Breast epithelium (tissue), 4 donors: ENCODE data around the gene KIF6. TPM values are rescaled to one million over a fixed set of nuclear protein-coding genes. Genes with fewer than 3 reads are reported as not detected.

ENCODE experiments used
- DNase-seq, 2 donors: peaks; one replicate each; pipeline ENCODE4 v3.0.0-alpha.2; 2019; ENCODE audit warnings: low spot score in 2 of 2
- H3K27ac ChIP-seq, 2 donors: fragments of 200-600 bp; sonication (generic) in 1 of 2; one replicate each; pipeline ENCODE4 v1.5.1; 2016 to 2019; ENCODE audit warnings: mild to moderate bottlenecking in 1 of 2
- H3K27me3 ChIP-seq, 2 donors: fragments of 200-600 bp; sonication (generic) in 1 of 2; one replicate each; pipeline versions ENCODE4 v1.5.1 to v1.6.0; 2017 to 2019; ENCODE audit warnings: control low read depth in 1 of 2, mild to moderate bottlenecking in 1 of 2
- H3K36me3 ChIP-seq: fragments of 200-600 bp; one replicate; pipeline ENCODE4 v1.5.1; 2019
- H3K4me1 ChIP-seq, 2 donors: fragments of 200-600 bp; sonication (generic); one replicate each; pipeline ENCODE4 v1.5.1; 2016 to 2019; ENCODE audit warnings: control low read depth in 1 of 2
- H3K4me3 ChIP-seq, 3 donors: fragments of 200-600 bp; sonication (generic); 1 replicate in 2 of 3; 2 replicates in 1 of 3; pipeline ENCODE4 v1.5.1; 2016 to 2019; ENCODE audit warnings: mild to moderate bottlenecking in 3 of 3, moderate library complexity in 2 of 3
- H3K9me3 ChIP-seq, 2 donors: fragments of 200-600 bp; sonication (generic) in 1 of 2; one replicate each; pipeline ENCODE4 v1.5.1; 2016 to 2019; ENCODE audit warnings: control low read depth in 1 of 2
- POLR2A ChIP-seq: fragments of 450-650 bp; IDR thresholded peaks from one replicate; pipeline ENCODE4 v1.6.1; 2016; ENCODE audit warnings: antibody characterized with exemption, mild to moderate bottlenecking, moderate library complexity
- POLR2AphosphoS5 ChIP-seq, 3 donors: sonication (generic); formaldehyde crosslinking; IDR thresholded peaks; one replicate each; pipeline ENCODE4 v1.6.1; 2017; ENCODE audit warnings: antibody characterized with exemption in 3 of 3
- intact Hi-C: fragments of 100-400 bp; cut with DNase I; formaldehyde crosslinking; loops from one replicate; pipeline ENCODE4 v1.15.1; 2023; ENCODE audit warnings: low total_unique reads
- total RNA-seq, 3 donors: library from RNA; depleted of rRNA; stranded (reverse); fragments of >200 nt; gene quantifications; one replicate each; pipeline ENCODE4 v1.1.0, GENCODE V29; 2016
- TF ChIP-seq, protein P1 (sequence below), 3 donors: fragments of 450-650 bp; IDR thresholded peaks; one replicate each; pipeline ENCODE4 v1.5.1; 2016 to 2017; ENCODE audit warnings: antibody characterized with exemption in 3 of 3, mild to moderate bottlenecking in 3 of 3, moderate library complexity in 3 of 3

Gene KIF6
- total RNA-seq, 3 donors from 2014 or later, result under 0.01 to 0.80 (median 0.15) TPM

DNA sequence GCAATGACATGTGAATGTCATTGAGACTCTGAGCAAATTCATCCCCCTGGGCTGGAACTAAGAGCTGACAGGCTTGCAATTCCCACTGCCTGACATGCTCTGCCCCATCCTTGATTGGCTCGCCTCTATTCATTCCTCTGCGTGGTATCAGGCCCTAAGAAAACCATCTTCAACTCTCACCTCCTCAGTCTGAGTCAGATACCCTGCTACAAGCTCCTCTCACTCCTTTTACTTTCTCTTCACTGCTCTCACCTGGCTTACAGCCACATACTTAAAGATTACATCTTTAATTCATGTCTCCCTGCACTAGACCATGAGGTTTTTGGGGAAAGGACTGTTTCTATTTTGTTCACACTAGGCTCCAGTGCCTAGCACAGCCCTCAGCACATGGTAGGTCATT, 131.6 kb downstream of the KIF6 start:
- H3K36me3 ChIP-seq, result no peaks in the 10 kb centered on the region
- H3K9me3 ChIP-seq, result no peaks in the 10 kb centered on the region
- no peak overlapping the region for H3K4me3 ChIP-seq
- H3K27ac ChIP-seq, result no peak overlapping the region
- DNase-seq, result no peak
- no peaks in the 10 kb centered on the region for H3K4me1 ChIP-seq
- no peaks in the 10 kb centered on the region for H3K27me3 ChIP-seq
- intact Hi-C loops, result no loop called here
- TF ChIP-seq POLR2AphosphoS5 (IDR thresholded peaks at IDR 0.05), result no peak
- TF ChIP-seq, protein P1, sequence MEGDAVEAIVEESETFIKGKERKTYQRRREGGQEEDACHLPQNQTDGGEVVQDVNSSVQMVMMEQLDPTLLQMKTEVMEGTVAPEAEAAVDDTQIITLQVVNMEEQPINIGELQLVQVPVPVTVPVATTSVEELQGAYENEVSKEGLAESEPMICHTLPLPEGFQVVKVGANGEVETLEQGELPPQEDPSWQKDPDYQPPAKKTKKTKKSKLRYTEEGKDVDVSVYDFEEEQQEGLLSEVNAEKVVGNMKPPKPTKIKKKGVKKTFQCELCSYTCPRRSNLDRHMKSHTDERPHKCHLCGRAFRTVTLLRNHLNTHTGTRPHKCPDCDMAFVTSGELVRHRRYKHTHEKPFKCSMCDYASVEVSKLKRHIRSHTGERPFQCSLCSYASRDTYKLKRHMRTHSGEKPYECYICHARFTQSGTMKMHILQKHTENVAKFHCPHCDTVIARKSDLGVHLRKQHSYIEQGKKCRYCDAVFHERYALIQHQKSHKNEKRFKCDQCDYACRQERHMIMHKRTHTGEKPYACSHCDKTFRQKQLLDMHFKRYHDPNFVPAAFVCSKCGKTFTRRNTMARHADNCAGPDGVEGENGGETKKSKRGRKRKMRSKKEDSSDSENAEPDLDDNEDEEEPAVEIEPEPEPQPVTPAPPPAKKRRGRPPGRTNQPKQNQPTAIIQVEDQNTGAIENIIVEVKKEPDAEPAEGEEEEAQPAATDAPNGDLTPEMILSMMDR (IDR thresholded peaks at IDR 0.05), result no peak
- TF ChIP-seq POLR2A, result no peak

DNA sequence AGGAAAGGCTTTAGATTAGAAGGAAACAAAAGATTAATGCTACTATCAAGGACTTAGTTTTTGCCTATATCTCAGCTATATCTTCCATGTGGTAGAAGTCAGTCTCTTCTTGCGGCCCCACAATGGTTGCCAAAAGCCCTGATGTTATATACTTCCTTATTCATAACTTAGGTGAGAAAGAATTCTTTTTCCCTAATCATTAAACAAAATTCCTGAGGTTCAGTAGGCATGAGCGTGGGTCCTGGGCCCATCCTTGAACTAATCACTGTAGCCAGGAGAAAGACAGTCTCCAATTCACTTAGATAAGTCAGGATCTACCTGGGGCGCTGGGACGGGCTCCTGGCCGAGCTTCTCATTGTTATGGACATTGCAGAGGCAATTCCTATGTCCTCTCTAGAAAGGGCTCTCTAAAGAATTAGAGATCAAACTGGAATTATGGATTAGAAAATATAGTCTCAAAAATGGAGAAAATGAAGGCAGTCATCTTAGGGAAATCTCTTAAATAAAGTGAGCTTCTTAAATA, 134.3 kb downstream of the KIF6 start:
- TF ChIP-seq, protein P1 (IDR thresholded peaks at IDR 0.05), result no peak
- no peak for TF ChIP-seq POLR2AphosphoS5 (IDR thresholded peaks at IDR 0.05)
- TF ChIP-seq POLR2A, result no peak
- Histone ChIP-seq H3K4me1 (no peaks in the 10 kb centered on the region), H3K27ac (no peak overlapping the region), H3K4me3 (no peak overlapping the region), H3K9me3 (no peaks in the 10 kb centered on the region), H3K36me3 (no peaks in the 10 kb centered on the region), H3K27me3 (no peaks in the 10 kb centered on the region)
- no peak for DNase-seq
- intact Hi-C loops, result no loop called here

DNA sequence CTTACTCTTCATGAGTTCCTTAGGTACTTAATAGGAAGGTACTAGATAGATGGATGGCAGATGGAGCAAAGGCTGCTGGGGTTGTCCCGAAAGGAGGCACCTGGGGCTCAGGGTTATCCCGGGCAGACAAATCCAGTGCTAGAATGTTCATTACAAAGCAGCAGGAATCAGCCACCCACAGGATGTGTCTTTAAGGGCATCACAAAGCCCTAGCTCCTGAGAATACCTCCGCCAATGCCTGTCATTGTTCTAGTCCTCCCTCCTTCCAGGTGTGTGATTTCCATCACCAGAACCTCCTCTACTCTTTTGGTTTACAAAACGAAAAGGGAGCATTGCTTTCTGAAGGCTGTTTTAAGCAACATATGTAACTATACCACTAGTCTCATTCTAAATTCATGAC, 138.1 kb downstream of the KIF6 start:
- Histone ChIP-seq H3K36me3 (no peaks in the 10 kb centered on the region), H3K27ac (no peak overlapping the region), H3K4me3 (no peak overlapping the region), H3K27me3 (no peaks in the 10 kb centered on the region), H3K4me1 (no peaks in the 10 kb centered on the region), H3K9me3 (no peaks in the 10 kb centered on the region)
- DNase-seq, result no peak
- TF ChIP-seq POLR2AphosphoS5 (IDR thresholded peaks at IDR 0.05) (no peak), POLR2A (no peak)
- TF ChIP-seq, protein P1 (IDR thresholded peaks at IDR 0.05), result no peak
- intact Hi-C loops, result no loop called here

DNA sequence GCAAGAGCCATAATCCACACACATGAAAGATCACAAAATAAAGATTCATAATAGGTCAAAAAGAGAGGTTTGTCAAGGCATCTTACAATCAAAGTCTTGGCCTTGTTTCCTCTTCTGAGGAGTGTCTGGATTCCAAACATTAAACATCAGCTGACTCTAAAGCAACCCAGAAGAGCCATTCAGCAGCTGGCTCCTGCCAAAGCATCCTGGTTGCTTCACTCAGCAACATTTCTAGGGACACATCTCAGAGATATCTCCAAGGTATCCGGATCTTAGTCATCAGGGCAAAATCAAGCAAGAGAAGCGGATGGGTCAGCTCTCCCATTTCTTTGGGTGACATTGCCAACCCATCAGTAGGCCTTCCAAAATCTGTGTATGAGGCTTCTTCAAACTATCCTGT, 139.6 kb downstream of the KIF6 start:
- Histone ChIP-seq H3K4me1 (no peaks in the 10 kb centered on the region), H3K27ac (no peak overlapping the region), H3K4me3 (no peak overlapping the region), H3K36me3 (no peaks in the 10 kb centered on the region), H3K9me3 (no peaks in the 10 kb centered on the region), H3K27me3 (no peaks in the 10 kb centered on the region)
- TF ChIP-seq POLR2A, result no peak
- TF ChIP-seq, protein P1 (IDR thresholded peaks at IDR 0.05), result no peak
- TF ChIP-seq POLR2AphosphoS5 (IDR thresholded peaks at IDR 0.05), result no peak
- no peak for DNase-seq
- intact Hi-C loops, result no loop called here

DNA sequence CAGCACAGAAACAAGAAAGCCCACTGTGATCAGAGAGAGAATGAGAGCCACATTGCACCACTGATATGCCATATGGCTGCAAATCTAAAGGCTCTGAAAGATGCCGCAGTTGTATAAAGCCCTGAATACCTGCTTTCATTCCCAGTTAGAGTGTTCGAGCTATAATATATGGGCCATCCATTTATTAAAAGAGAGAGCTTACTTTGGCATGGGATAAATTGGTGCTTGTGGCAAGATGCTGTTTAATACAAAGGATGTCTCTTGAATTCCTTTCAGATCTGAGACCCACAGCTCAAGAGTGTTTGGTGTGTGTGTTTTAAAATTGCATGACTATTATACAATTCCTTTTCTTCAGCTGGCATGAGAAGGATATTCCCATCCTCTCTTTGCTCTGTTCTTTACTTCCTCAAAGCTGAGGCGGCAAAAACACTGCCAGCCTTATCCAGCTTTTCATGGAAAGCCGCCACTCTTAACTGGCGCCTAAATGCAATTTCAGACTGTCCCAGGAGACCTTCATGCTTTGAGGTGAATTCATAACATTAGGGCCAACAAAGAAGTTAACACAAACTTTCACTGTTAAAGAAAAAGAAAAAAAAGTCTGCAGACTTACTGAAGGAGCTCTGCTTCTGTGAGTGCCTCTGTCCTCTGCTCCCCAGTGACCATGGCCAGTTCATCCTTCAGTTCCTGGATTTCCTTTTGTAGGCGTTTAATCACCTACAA, 147.6 kb downstream of the KIF6 start:
- no peak for DNase-seq
- Histone ChIP-seq H3K27ac (no peak overlapping the region), H3K4me3 (no peak overlapping the region), H3K9me3 (no peaks in the 10 kb centered on the region), H3K27me3 (no peaks in the 10 kb centered on the region), H3K4me1 (no peaks in the 10 kb centered on the region), H3K36me3 (no peaks in the 10 kb centered on the region)
- intact Hi-C loops, result no loop called here
- TF ChIP-seq, protein P1 (IDR thresholded peaks at IDR 0.05), result no peak
- TF ChIP-seq POLR2A (no peak), POLR2AphosphoS5 (IDR thresholded peaks at IDR 0.05) (no peak)
